GM06990 (cell line): ENCODE results near the gene SYPL1.
A peak's percentile ranks its signal among the peaks of the same experiment; 100 is the strongest.

Experiments
- DNase-seq: peaks from one replicate; pipeline ENCODE4 v3.0.0-alpha.2; 2011; ENCODE audit not compliant: insufficient read length; ENCODE audit errors: extremely low read depth
- H3K27me3 ChIP-seq: replicated peaks from 2 replicates; pipeline ENCODE4 v1.6.0; 2011; ENCODE audit warnings: low read length; ENCODE audit not compliant: control insufficient read depth, insufficient read depth
- H3K36me3 ChIP-seq: 2 replicates; pipeline ENCODE4 v1.5.1; 2011; ENCODE audit warnings: low read length; ENCODE audit not compliant: control insufficient read depth, insufficient read depth
- H3K4me3 ChIP-seq: replicated peaks from 2 replicates; pipeline ENCODE4 v1.5.1; 2011; ENCODE audit warnings: low read depth, mild to moderate bottlenecking, control low read depth, low read length
- TF ChIP-seq, protein P1 (sequence below): IDR thresholded peaks from 2 replicates; pipeline ENCODE4 v1.5.1; 2011; ENCODE audit warnings: low read length, control low read depth, mild to moderate bottlenecking, inconsistent platforms; ENCODE audit not compliant: insufficient read depth, poor library complexity, severe bottlenecking

The SYPL1 gene

DNA sequence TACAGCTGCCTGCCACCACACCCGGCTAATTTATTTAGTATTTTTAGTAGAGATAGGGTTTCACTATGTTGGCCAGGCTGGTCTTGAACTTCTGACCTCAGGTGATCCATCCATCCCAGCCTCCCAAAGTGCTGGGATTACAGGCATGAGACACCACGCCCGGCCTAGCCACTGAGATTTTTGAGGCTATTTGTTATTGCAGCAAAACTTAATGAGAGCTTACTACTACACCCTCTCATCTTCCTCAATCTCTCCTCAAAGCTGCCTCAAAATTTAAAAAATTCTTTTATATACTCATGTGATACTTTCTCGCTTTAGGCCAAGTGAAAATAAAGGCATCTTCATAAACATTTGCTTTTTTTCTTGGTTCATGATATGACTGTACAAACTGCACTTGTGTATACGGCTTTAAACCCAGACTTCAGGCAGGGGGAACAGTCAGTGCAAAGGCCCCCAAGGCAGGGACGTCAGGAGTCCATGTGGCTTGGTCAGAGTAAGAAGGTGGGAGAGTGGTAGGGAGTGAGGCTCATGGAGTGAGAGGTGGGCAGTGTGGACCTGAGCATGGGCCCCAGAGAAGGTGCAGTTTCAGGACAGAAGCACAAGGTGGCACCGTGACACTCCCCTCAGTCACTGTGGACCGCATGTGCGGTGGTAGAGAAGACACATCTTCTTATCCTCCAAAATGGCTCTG is 55.5 kb downstream of the SYPL1 start:
- Histone ChIP-seq H3K27me3 (no peaks in the 10 kb centered on the region), H3K4me3 (no peak overlapping the region), H3K36me3 (no peaks in the 10 kb centered on the region)
- DNase-seq, result peak; percentile 77
- TF ChIP-seq, protein P1, sequence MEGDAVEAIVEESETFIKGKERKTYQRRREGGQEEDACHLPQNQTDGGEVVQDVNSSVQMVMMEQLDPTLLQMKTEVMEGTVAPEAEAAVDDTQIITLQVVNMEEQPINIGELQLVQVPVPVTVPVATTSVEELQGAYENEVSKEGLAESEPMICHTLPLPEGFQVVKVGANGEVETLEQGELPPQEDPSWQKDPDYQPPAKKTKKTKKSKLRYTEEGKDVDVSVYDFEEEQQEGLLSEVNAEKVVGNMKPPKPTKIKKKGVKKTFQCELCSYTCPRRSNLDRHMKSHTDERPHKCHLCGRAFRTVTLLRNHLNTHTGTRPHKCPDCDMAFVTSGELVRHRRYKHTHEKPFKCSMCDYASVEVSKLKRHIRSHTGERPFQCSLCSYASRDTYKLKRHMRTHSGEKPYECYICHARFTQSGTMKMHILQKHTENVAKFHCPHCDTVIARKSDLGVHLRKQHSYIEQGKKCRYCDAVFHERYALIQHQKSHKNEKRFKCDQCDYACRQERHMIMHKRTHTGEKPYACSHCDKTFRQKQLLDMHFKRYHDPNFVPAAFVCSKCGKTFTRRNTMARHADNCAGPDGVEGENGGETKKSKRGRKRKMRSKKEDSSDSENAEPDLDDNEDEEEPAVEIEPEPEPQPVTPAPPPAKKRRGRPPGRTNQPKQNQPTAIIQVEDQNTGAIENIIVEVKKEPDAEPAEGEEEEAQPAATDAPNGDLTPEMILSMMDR, result peak; percentile 87

DNA sequence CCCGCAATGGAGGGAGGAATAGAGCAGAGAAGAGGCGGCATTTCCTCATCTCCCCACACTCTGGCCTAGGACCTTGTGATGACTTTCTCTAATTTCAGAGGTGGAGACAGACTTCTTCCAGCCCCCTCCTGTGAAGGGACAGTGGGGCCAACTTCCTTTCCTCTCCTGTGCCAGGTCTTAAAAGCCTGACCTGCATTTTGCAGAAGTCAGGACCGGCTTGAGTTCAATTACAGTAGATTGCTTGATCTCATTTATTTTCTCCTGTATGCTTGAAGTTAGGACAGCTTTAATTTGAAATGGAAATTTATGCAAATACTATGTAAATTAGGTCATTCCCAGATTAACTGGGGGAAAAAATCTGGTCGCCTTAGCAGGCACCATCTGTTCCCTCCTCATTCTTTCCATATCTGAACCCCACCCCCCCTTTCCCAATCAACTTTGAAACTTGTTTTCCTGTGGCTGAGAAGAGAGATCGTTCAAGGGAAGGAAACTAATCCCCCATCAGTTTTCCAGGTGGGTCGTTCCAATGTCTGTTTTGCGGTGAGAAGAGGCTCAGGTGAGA is 57.1 kb downstream of the SYPL1 start:
- no peaks in the 10 kb centered on the region for H3K27me3 ChIP-seq
- DNase-seq, result no peak
- TF ChIP-seq, protein P1, result no peak
- no peaks in the 10 kb centered on the region for H3K36me3 ChIP-seq
- H3K4me3 ChIP-seq, result no peak overlapping the region

DNA sequence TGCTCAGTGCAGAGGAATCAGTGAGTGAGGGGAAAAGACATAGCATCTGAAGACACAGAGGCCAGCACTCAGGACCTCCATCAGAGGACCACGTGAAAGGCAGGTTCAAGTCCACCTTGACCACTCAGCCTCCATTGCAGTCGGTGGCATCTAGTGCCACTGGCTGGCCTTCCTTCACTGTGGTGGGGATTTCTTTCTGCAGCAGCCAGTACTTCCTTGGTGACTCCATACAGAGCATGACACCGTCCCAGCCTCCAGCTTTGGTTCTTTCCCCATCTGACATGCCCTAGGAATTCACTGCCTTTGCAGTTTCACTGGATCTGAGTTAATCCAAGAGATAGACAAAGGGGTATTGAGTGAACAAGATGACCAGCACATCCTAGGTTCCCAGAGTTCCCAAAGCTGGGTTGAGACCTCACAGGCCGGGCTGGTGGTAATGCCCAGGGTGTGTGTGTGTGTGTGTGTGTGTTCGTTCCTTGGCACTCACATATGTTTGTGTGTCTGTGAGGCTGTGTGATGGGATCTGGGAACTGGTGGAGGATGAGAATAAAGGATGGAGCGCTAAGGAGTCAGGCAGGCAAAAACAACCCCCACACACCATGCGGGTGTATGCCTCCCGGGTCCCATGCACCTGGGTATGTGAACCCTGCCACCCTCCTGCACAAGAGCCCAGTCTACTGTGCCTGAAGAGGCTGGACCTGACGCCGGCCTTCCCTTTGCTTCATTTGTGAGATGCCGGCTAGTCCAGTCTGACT is 57.8 kb downstream of the SYPL1 start:
- no peak for DNase-seq
- Histone ChIP-seq H3K27me3 (no peaks in the 10 kb centered on the region), H3K36me3 (no peaks in the 10 kb centered on the region), H3K4me3 (no peak overlapping the region)
- TF ChIP-seq, protein P1, result no peak

DNA sequence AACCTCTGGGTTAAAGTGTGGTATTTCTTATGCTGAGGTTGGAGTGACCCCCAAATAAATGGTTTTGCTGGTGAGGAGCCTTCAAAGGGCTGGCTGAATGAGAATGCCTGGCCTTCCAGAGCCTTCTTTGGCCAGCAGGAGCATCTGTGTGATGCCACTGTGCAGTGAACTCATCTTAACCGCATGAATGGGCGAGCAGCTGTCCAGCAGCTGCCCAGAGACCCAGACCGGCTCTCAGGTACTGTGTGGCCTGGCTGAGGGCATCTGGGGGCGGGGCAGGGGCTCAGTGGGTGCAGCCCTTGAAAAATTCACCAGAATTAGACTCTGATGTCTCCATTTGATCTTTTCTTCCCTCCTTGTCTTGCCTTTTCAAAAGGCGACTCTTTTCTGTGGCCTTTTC is 59.0 kb downstream of the SYPL1 start:
- no peak overlapping the region for H3K4me3 ChIP-seq
- no peak for DNase-seq
- TF ChIP-seq, protein P1, result no peak

DNA sequence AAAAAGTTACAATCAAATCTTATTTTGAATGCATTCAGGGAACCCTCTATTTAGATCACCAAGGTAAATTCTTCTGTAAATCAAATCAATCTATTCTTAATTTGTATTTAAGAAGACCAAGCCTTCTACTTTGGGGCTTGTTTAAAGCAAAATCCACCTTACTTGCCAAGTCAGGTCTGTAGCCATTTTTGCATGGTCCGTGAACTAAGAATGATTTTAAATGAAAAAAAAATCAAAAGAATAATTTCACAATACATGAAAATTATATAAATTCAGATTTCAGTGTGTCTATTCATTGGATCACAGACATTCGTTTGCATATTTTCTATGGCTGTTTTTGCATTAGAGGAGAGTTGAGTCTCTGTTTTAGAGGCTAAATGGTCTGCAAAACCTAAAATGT is 59.4 kb downstream of the SYPL1 start:
- Histone ChIP-seq H3K4me3 (no peak overlapping the region), H3K27me3 (no peaks in the 10 kb centered on the region; the same call in 1 of the 2 replicates), H3K36me3 (no peaks in the 10 kb centered on the region)
- DNase-seq, result no peak
- TF ChIP-seq, protein P1, result no peak

More for the DNA sequence above, 59.0 kb downstream of the SYPL1 start:
- Histone ChIP-seq H3K36me3 (no peaks in the 10 kb centered on the region), H3K27me3 (no peaks in the 10 kb centered on the region; the same call in 1 of the 2 replicates)
